Esophagus squamous epithelium (tissue), 5 donors: ENCODE measurements around the gene VARS2. TPM values are rescaled to one million over a fixed set of nuclear protein-coding genes. Genes with fewer than 3 reads are reported as not detected.
"Not testable (repeated sequence)": the region's sequence is repeated elsewhere in the genome, so short reads cannot be mapped to it uniquely, and the experiment has no call there.

ENCODE experiments used
- DNase-seq: peaks from one replicate; lab custom pipeline; 2025; lab: John Stamatoyannopoulos, UW
- H3K27ac ChIP-seq, 4 donors: fragments of 200-600 bp; sonication (generic); one replicate each; pipeline ENCODE4 v1.5.1; 2016 to 2019; ENCODE audit warnings: mild to moderate bottlenecking in 1 of 4
- H3K27me3 ChIP-seq, 4 donors: fragments of 200-600 bp; sonication (generic); 1 replicate in 3 of 4; 2 replicates in 1 of 4; pipeline versions ENCODE4 v1.5.1 to v1.6.0; 2017 to 2021; ENCODE audit warnings: antibody characterized with exemption in 1 of 4
- H3K36me3 ChIP-seq, 3 donors: fragments of 200-600 bp; sonication (generic); one replicate each; pipeline ENCODE4 v1.5.1; 2016 to 2019
- H3K4me1 ChIP-seq, 3 donors: fragments of 200-600 bp; sonication (generic); one replicate each; pipeline ENCODE4 v1.5.1; 2017 to 2019
- H3K4me3 ChIP-seq, 4 donors: fragments of 200-600 bp; sonication (generic); 1 replicate in 3 of 4; 2 replicates in 1 of 4; pipeline ENCODE4 v1.5.1; 2016 to 2019; ENCODE audit warnings: mild to moderate bottlenecking in 2 of 4, moderate library complexity in 1 of 4
- H3K9me3 ChIP-seq, 3 donors: fragments of 200-600 bp; sonication (generic); one replicate each; pipeline ENCODE4 v1.5.1; 2016 to 2019
- CTCF ChIP-seq, 6 experiments: fragments of 450-650 bp in 4 of 6; fragments of 200-600 bp in 2 of 6; sonication (generic) in 2 of 6; IDR thresholded peaks; one replicate each; pipeline ENCODE4 v1.5.1; 2016 to 2019; ENCODE audit warnings: antibody characterized with exemption in 6 of 6, mild to moderate bottlenecking in 4 of 6, moderate library complexity in 4 of 6
- POLR2A ChIP-seq, 4 donors: fragments of 450-650 bp; IDR thresholded peaks; one replicate each; pipeline ENCODE4 v1.6.1; 2017; ENCODE audit warnings: antibody characterized with exemption in 4 of 4, mild to moderate bottlenecking in 4 of 4, moderate library complexity in 3 of 4
- WGBS, 2 donors: methylation state at CpG; one replicate each; pipeline ENCODE4 v1.1.5; 2018; 5-methylcytosine and 5-hydroxymethylcytosine counted together
- intact Hi-C: fragments of 100-400 bp; cut with DNase I; formaldehyde crosslinking; loops from one replicate; pipeline ENCODE4 v1.15.0; 2022
- total RNA-seq, 4 donors: library from RNA; depleted of rRNA; stranded (reverse); fragments of >200 nt; gene quantifications; one replicate each; pipeline ENCODE4 v1.1.0, GENCODE V29; 2016
- donor health status: DM: yes; HTN: yes; CAD: no.

Gene VARS2
- total RNA-seq, 4 donors from 2014 or later, result 23.5 to 61.9 (median 33.0) TPM

- H3K9me3 ChIP-seq, result no peaks in the 10 kb centered on the region
- TF ChIP-seq POLR2A (IDR thresholded peaks at IDR 0.05) (no peak), CTCF (IDR thresholded peaks at IDR 0.05) (no peak)
- intact Hi-C loops, result no loop called here
Measured at GRCh38 chr6:30964075-30964474, 50.0 kb downstream of the VARS2 start.

GRCh38 chr6:30965140-30965601 lies 51.1 kb downstream of the VARS2 start:
- WGBS, 2 donors, result 81 to 90% methylated on average over 5 of the region's 5 CpGs

More at GRCh38 chr6:30964075-30964474, 50.0 kb downstream of the VARS2 start:
- no peaks in the 10 kb centered on the region for H3K36me3 ChIP-seq
- H3K27ac ChIP-seq, result peak overlapping the region in 2 of 4 donors; percentile 48 to 62
- 78 to 80% methylated on average over 4 of the region's 4 CpGs for WGBS, 2 donors
- peaks cover 0 to 39% (median 0%) of the 10 kb centered on the region in 3 donors for H3K4me1 ChIP-seq
- H3K27me3 ChIP-seq, result no peaks in the 10 kb centered on the region
- DNase-seq, result no peak
- no peak overlapping the region for H3K4me3 ChIP-seq

GRCh38 chr6:30966154-30966553 lies 52.1 kb downstream of the VARS2 start:
- intact Hi-C loops, result no loop called here
- Histone ChIP-seq H3K36me3 (no peaks in the 10 kb centered on the region), H3K27ac (no peak overlapping the region), H3K9me3 (no peaks in the 10 kb centered on the region), H3K4me1 (peaks cover 0 to 46% (median 0%) of the 10 kb centered on the region in 3 donors), H3K4me3 (no peak overlapping the region), H3K27me3 (no peaks in the 10 kb centered on the region)
- TF ChIP-seq POLR2A (IDR thresholded peaks at IDR 0.05) (no peak), CTCF (IDR thresholded peaks at IDR 0.05) (no peak)
- WGBS, 2 donors, result 72 to 77% methylated on average over 3 of the region's 3 CpGs
- DNase-seq, result no peak

More at GRCh38 chr6:30965140-30965601, 51.1 kb downstream of the VARS2 start:
- Histone ChIP-seq H3K9me3 (no peaks in the 10 kb centered on the region), H3K4me1 (peaks cover 0 to 43% (median 0%) of the 10 kb centered on the region in 3 donors), H3K27ac (no peak overlapping the region), H3K27me3 (no peaks in the 10 kb centered on the region), H3K36me3 (no peaks in the 10 kb centered on the region), H3K4me3 (no peak overlapping the region)
- no peak for DNase-seq
- TF ChIP-seq CTCF (IDR thresholded peaks at IDR 0.05), result no peak
- TF ChIP-seq POLR2A (IDR thresholded peaks at IDR 0.05), result no peak
- intact Hi-C loops, result no loop called here

- intact Hi-C loops, DNase-seq, H3K4me3 ChIP-seq, H3K9me3 ChIP-seq, H3K36me3 ChIP-seq: not testable (repeated sequence)
- Histone ChIP-seq H3K27ac (peak overlapping the region in 1 of 4 donors; percentile 9), H3K27me3 (peaks cover 0 to 11% (median 0%) of the 10 kb centered on the region in 4 donors), H3K4me1 (peaks cover 0 to 15% (median 0%) of the 10 kb centered on the region in 3 donors)
- 83 to 92% methylated on average over 5 to 6 of the region's 6 CpGs for WGBS, 2 donors
Measured at GRCh38 chr6:30969171-30969570, 55.1 kb downstream of the VARS2 start.

GRCh38 chr6:30970946-30971345 lies 56.9 kb downstream of the VARS2 start:
- TF ChIP-seq CTCF (IDR thresholded peaks at IDR 0.05) (no peak), POLR2A (IDR thresholded peaks at IDR 0.05) (no peak)
- Histone ChIP-seq H3K9me3 (no peaks in the 10 kb centered on the region), H3K27ac (peak overlapping the region in 1 of 4 donors; percentile 68), H3K4me3 (no peak overlapping the region), H3K36me3 (no peaks in the 10 kb centered on the region), H3K4me1 (peaks cover 0 to 12% (median 0%) of the 10 kb centered on the region in 3 donors), H3K27me3 (peaks cover 0 to 11% (median 0%) of the 10 kb centered on the region in 4 donors)
- DNase-seq, result no peak
- intact Hi-C loops, result no loop called here
- 49 to 58% methylated on average over 5 of the region's 5 CpGs for WGBS, 2 donors
